ENCODE results near the gene CADM3. TPM values are rescaled to one million over a fixed set of nuclear protein-coding genes. Genes with fewer than 3 reads are reported as not detected.

CADM3 gene
- polyA plus RNA-seq, 10 donors: 0.17 to 1.5 (median 0.62) TPM

Other genes with a start within 250 kb of the CADM3 start
- 1 to 10 TPM in 1 of 10 donors, under 1 TPM in 6, not detected in 3; 0.10 to 3.5 (median 0.37) TPM for gene PYHIN1, start 240.1 kb upstream of the CADM3 start, polyA plus RNA-seq (ENCODE audit: insufficient read length in 10 of 10)
- gene IFI16, start 161.7 kb upstream of the CADM3 start, polyA plus RNA-seq (ENCODE audit: insufficient read length in 10 of 10): 10 to 100 TPM; 36.8 to 57.7 (median 40.5) TPM
- gene AIM2, start 94.8 kb upstream of the CADM3 start, polyA plus RNA-seq (ENCODE audit: insufficient read length in 10 of 10): under 1 TPM in 8 of 10 donors, not detected in 2; 0.15 to 0.82 (median 0.38) TPM
- gene ACKR1, start 33.3 kb downstream of the CADM3 start, polyA plus RNA-seq (ENCODE audit: insufficient read length in 10 of 10): 1 to 10 TPM; 1.3 to 3.9 (median 2.1) TPM
- gene FCER1A, start 130.7 kb downstream of the CADM3 start, polyA plus RNA-seq (ENCODE audit: insufficient read length in 10 of 10): 1 to 10 TPM in 1 of 10 donors, under 1 TPM in 9; 0.26 to 1.5 (median 0.46) TPM